Body of pancreas (tissue), 4 donors: Measurements from ENCODE around the gene ITGA1.

Experiments used
- POLR2A ChIP-seq, 3 donors: fragments of 450-650 bp; IDR thresholded peaks; one replicate each; pipeline ENCODE4 v1.6.1; 2016; ENCODE audit warnings: antibody characterized with exemption in 3 of 3, mild to moderate bottlenecking in 2 of 3
- TF ChIP-seq, protein P1 (sequence below), 7 experiments: fragments of 450-650 bp in 4 of 7; fragments of 200-600 bp in 3 of 7; sonication (generic) in 3 of 7; IDR thresholded peaks; one replicate each; pipeline ENCODE4 v1.5.1; 2016 to 2019; ENCODE audit warnings: antibody characterized with exemption in 7 of 7

- TF ChIP-seq, protein P1, sequence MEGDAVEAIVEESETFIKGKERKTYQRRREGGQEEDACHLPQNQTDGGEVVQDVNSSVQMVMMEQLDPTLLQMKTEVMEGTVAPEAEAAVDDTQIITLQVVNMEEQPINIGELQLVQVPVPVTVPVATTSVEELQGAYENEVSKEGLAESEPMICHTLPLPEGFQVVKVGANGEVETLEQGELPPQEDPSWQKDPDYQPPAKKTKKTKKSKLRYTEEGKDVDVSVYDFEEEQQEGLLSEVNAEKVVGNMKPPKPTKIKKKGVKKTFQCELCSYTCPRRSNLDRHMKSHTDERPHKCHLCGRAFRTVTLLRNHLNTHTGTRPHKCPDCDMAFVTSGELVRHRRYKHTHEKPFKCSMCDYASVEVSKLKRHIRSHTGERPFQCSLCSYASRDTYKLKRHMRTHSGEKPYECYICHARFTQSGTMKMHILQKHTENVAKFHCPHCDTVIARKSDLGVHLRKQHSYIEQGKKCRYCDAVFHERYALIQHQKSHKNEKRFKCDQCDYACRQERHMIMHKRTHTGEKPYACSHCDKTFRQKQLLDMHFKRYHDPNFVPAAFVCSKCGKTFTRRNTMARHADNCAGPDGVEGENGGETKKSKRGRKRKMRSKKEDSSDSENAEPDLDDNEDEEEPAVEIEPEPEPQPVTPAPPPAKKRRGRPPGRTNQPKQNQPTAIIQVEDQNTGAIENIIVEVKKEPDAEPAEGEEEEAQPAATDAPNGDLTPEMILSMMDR (IDR thresholded peaks at IDR 0.05), result no peak
- TF ChIP-seq POLR2A (IDR thresholded peaks at IDR 0.05), result no peak
Observed at GRCh38 chr5:52830650-52831049, 42.9 kb downstream of the ITGA1 start.
